IPS-18c (cell line): ENCODE measurements around the gene SLC7A10.
"Not testable (repeated sequence)": the region's sequence is repeated elsewhere in the genome, so short reads cannot be mapped to it uniquely, and the experiment has no call there.

ENCODE experiments used
- H3K4me3 ChIP-seq: 2 replicates; pipeline ENCODE4 v1.7.0; 2013; ENCODE audit warnings: low read depth, mild to moderate bottlenecking, low read length, moderate library complexity; ENCODE audit not compliant: insufficient read depth
- H3K9me3 ChIP-seq: one replicate; pipeline ENCODE4 v1.6.1; 2013; ENCODE audit warnings: mild to moderate bottlenecking, low read length, moderate library complexity; ENCODE audit not compliant: control insufficient read depth, insufficient read depth

SLC7A10 gene

GRCh38 chr19:33176670-33177416, 48.8 kb downstream of the SLC7A10 start:
- peak overlapping the region; percentile 93 for H3K4me3 ChIP-seq
- H3K9me3 ChIP-seq: peaks cover 2% of the 10 kb centered on the region

- peak overlapping the region; percentile 93 for H3K4me3 ChIP-seq
- peaks cover 2% of the 10 kb centered on the region for H3K9me3 ChIP-seq
These were observed 49.6 kb downstream of the SLC7A10 start for GRCh38 chr19:33175886-33176669.

GRCh38 chr19:33175156-33175782, 50.4 kb downstream of the SLC7A10 start:
- peaks cover 2% of the 10 kb centered on the region for H3K9me3 ChIP-seq
- no peak overlapping the region for H3K4me3 ChIP-seq

- H3K9me3 ChIP-seq: peaks cover 2% of the 10 kb centered on the region
- no peak overlapping the region for H3K4me3 ChIP-seq
These were observed 51.5 kb downstream of the SLC7A10 start for GRCh38 chr19:33174186-33174585.

- no peak overlapping the region for H3K4me3 ChIP-seq
- no peaks in the 10 kb centered on the region for H3K9me3 ChIP-seq
These were observed 53.7 kb downstream of the SLC7A10 start for GRCh38 chr19:33171916-33172359.

GRCh38 chr19:33171222-33171795, 54.3 kb downstream of the SLC7A10 start:
- H3K9me3 ChIP-seq: no peaks in the 10 kb centered on the region
- no peak overlapping the region for H3K4me3 ChIP-seq

- Histone ChIP-seq H3K9me3 (peaks cover under 1% of the 10 kb centered on the region), H3K4me3 (no peak overlapping the region)
These were observed 57.1 kb downstream of the SLC7A10 start for GRCh38 chr19:33168528-33168927.

- Histone ChIP-seq H3K9me3 (peaks cover 2% of the 10 kb centered on the region), H3K4me3 (no peak overlapping the region)
These were observed 58.2 kb downstream of the SLC7A10 start for GRCh38 chr19:33167438-33167837.

GRCh38 chr19:33166037-33166436, 59.6 kb downstream of the SLC7A10 start:
- not testable (repeated sequence) for H3K4me3 ChIP-seq, H3K9me3 ChIP-seq

GRCh38 chr19:33163481-33163880, 62.2 kb downstream of the SLC7A10 start:
- Histone ChIP-seq H3K4me3 (no peak overlapping the region), H3K9me3 (peaks cover 6% of the 10 kb centered on the region)

- peaks cover 6% of the 10 kb centered on the region for H3K9me3 ChIP-seq
- H3K4me3 ChIP-seq: no peak overlapping the region
These were observed 64.4 kb downstream of the SLC7A10 start for GRCh38 chr19:33161201-33161600.

- no peak overlapping the region for H3K4me3 ChIP-seq
- peaks cover 6% of the 10 kb centered on the region for H3K9me3 ChIP-seq
These were observed 65.8 kb downstream of the SLC7A10 start for GRCh38 chr19:33159893-33160292.

- H3K4me3 ChIP-seq: no peak overlapping the region
- peaks cover 6% of the 10 kb centered on the region for H3K9me3 ChIP-seq
These were observed 66.5 kb downstream of the SLC7A10 start for GRCh38 chr19:33159149-33159548.
